A549 (cell line): ENCODE results near the gene PRKCE. TPM values are rescaled to one million over a fixed set of nuclear protein-coding genes. Genes with fewer than 3 reads are reported as not detected.

Experiments used
- ATAC-seq, 2 experiments: fragments of 200-7000 bp in 1 of 2; fragments of >200 bp in 1 of 2; cut with Nextera tagmentation in 1 of 2; cut with Tn5 transposase in 1 of 2; 3 replicates each; pipeline versions ENCODE4 v1.8.0 to v1.9.1; 2018 to 2020; ENCODE audit warnings: mild to moderate bottlenecking in 1 of 2, moderate library complexity in 1 of 2
- CTCF ChIA-PET: fragments of 300-600 bp; sonication (Branson Sonifier 250); formaldehyde crosslinking; extraction: SDS; loops from one replicate; lab custom pipeline; 2021; ENCODE audit warnings: antibody characterized with exemption, inconsistent platforms; lab: Yijun Ruan, JAX
- POLR2A ChIA-PET: fragments of 350-600 bp; formaldehyde crosslinking; extraction: SDS; loops from one replicate; lab custom pipeline; 2021; ENCODE audit warnings: antibody characterized with exemption, inconsistent platforms; lab: Yijun Ruan, JAX
- DNase-seq, 2 experiments: peaks; one replicate each; pipeline versions ENCODE4 v3.0.0 to v3.0.0-alpha.2; 2011 to 2016; ENCODE audit warnings: low read depth in 1 of 2, low spot score in 1 of 2
- FAIRE-seq: peaks from 2 replicates; lab custom pipeline; 2011; peaks lifted over from hg19 to GRCh38; lab: Jason Lieb, UNC
- H3K27ac ChIP-seq, 2 experiments: fragments of >200 bp; sonication (Bioruptor Twin); formaldehyde crosslinking; 3 replicates each; pipeline ENCODE4 v1.5.1; 2016 to 2017
- H3K4me1 ChIP-seq: fragments of >200 bp; sonication (Bioruptor Twin); formaldehyde crosslinking; 3 replicates; pipeline ENCODE4 v1.6.1; 2016
- H3K4me2 ChIP-seq: fragments of >200 bp; sonication (Bioruptor Twin); formaldehyde crosslinking; 3 replicates; pipeline ENCODE4 v1.6.1; 2016
- H3K4me3 ChIP-seq: fragments of >200 bp; sonication (Bioruptor Twin); formaldehyde crosslinking; 3 replicates; pipeline ENCODE4 v1.5.1; 2016
- H3K9me3 ChIP-seq: fragments of >200 bp; sonication (Bioruptor Twin); formaldehyde crosslinking; 3 replicates; pipeline ENCODE4 v1.6.1; 2016
- CBX2 ChIP-seq: fragments of 200-600 bp; sonication (generic); IDR thresholded peaks from 2 replicates; pipeline ENCODE4 v1.6.1; 2016; ENCODE audit warnings: low read depth, mild to moderate bottlenecking, borderline replicate concordance
- CBX8 ChIP-seq: fragments of 200-600 bp; sonication (generic); IDR thresholded peaks from 2 replicates; pipeline ENCODE4 v1.6.1; 2016
- CEBPB ChIP-seq, 2 experiments: fragments of >200 bp in 1 of 2; sonication (Bioruptor Twin) in 1 of 2; formaldehyde crosslinking in 1 of 2; IDR thresholded peaks; 2 replicates each; pipeline ENCODE4 v1.6.1; 2012 to 2016
- CHD4 ChIP-seq: fragments of 200-600 bp; sonication (generic); IDR thresholded peaks from 2 replicates; pipeline ENCODE4 v1.6.1; 2016; ENCODE audit warnings: antibody characterized with exemption, mild to moderate bottlenecking, borderline replicate concordance
- EHF ChIP-seq: fragments of 250-450 bp; sonication (Bioruptor Pico); IDR thresholded peaks from 2 replicates; pipeline ENCODE4 v1.5.0; 2020; ENCODE audit warnings: mild to moderate bottlenecking
- EP300 ChIP-seq, 2 experiments: fragments of >200 bp; sonication (Bioruptor Twin); formaldehyde crosslinking; IDR thresholded peaks; 2 replicates in 1 of 2; 3 replicates in 1 of 2; pipeline ENCODE4 v1.6.1; 2016 to 2017
- FOSB ChIP-seq: fragments of 250-450 bp; sonication (Bioruptor Pico); IDR thresholded peaks from 2 replicates; pipeline ENCODE4 v1.5.0; 2020; ENCODE audit warnings: mild to moderate bottlenecking, moderate library complexity
- FOXS1 ChIP-seq: fragments of 250-450 bp; sonication (Bioruptor Pico); IDR thresholded peaks from 2 replicates; pipeline ENCODE4 v1.5.0; 2020; ENCODE audit warnings: mild to moderate bottlenecking, moderate library complexity
- HOXB13 ChIP-seq: fragments of 250-450 bp; sonication (Bioruptor Pico); IDR thresholded peaks from 2 replicates; pipeline ENCODE4 v1.5.0; 2020; ENCODE audit warnings: low read depth, mild to moderate bottlenecking, moderate library complexity
- KDM5A ChIP-seq: fragments of 200-600 bp; sonication (generic); IDR thresholded peaks from 2 replicates; pipeline ENCODE4 v1.6.1; 2016; ENCODE audit warnings: antibody characterized with exemption, mild to moderate bottlenecking
- MYC ChIP-seq: IDR thresholded peaks from 2 replicates; pipeline ENCODE4 v1.6.1; 2012; ENCODE audit warnings: mild to moderate bottlenecking, inconsistent platforms, low read length, improper control_type of control experiment, borderline replicate concordance
- NFE2L2 ChIP-seq: fragments of 150-350 bp; conservative IDR thresholded peaks from 2 replicates; pipeline ENCODE4 v1.6.1; 2014; ENCODE audit warnings: low read length
- NR3C1 ChIP-seq: fragments of >200 bp; sonication (Bioruptor Twin); formaldehyde crosslinking; IDR thresholded peaks from 3 replicates; pipeline ENCODE4 v1.6.1; 2017
- PHF8 ChIP-seq: fragments of 200-600 bp; sonication (generic); IDR thresholded peaks from 2 replicates; pipeline ENCODE4 v1.6.1; 2016; ENCODE audit warnings: low read depth, mild to moderate bottlenecking, antibody characterized with exemption, moderate library complexity, borderline replicate concordance
- RARB ChIP-seq: fragments of 250-450 bp; sonication (Bioruptor Pico); IDR thresholded peaks from 2 replicates; pipeline ENCODE4 v1.8.0; 2021; ENCODE audit warnings: mild to moderate bottlenecking, moderate library complexity
- TFCP2L1 ChIP-seq: fragments of 250-450 bp; sonication (Bioruptor Pico); IDR thresholded peaks from 2 replicates; pipeline ENCODE4 v1.5.0; 2021; ENCODE audit warnings: mild to moderate bottlenecking
- ZC3H11A ChIP-seq: fragments of 450-650 bp; IDR thresholded peaks from 2 replicates; pipeline ENCODE4 v1.6.1; 2014; ENCODE audit warnings: antibody characterized with exemption, mild to moderate bottlenecking
- ZFP36 ChIP-seq: fragments of 450-650 bp; IDR thresholded peaks from 2 replicates; pipeline ENCODE4 v1.6.1; 2014; ENCODE audit warnings: borderline replicate concordance; ENCODE audit not compliant: partially characterized antibody
- ZNF302 ChIP-seq: fragments of 250-450 bp; sonication (Bioruptor Pico); IDR thresholded peaks from 2 replicates; pipeline ENCODE4 v1.9.0; 2021; ENCODE audit warnings: inconsistent platforms, mild to moderate bottlenecking, moderate library complexity
- WGBS: methylation state at CpG from one replicate; pipeline ENCODE4 v1.1.6; 2017; ENCODE audit errors: missing lambda C conversion rate; 5-methylcytosine and 5-hydroxymethylcytosine counted together
- polyA plus RNA-seq, 4 experiments: library from polyadenylated mRNA; depleted of rRNA in 3 of 4; stranded (reverse); fragments of >200 nt; fragmentation: RNase III in 1 of 4; extraction: RNeasy Plus Mini Kit Qiagen cat#74134 plus additional on column Dnase treatment in 1 of 4; gene quantifications; 2 replicates in 3 of 4; 3 replicates in 1 of 4; pipeline ENCODE4 v1.2.3, GENCODE V29; 2011 to 2017
- TF ChIP-seq, protein P1 (sequence below): fragments of >200 bp; sonication (Bioruptor Twin); formaldehyde crosslinking; IDR thresholded peaks from 2 replicates; pipeline ENCODE4 v1.6.1; 2016
- TF ChIP-seq, protein P2 (sequence below): fragments of 250-450 bp; sonication (Bioruptor Pico); IDR thresholded peaks from 2 replicates; pipeline ENCODE4 v1.5.0; 2020; ENCODE audit warnings: low read depth, mild to moderate bottlenecking, moderate library complexity
- TF ChIP-seq, protein P3 (sequence below): IDR thresholded peaks from 2 replicates; pipeline ENCODE4 v1.6.1; 2012
- TF ChIP-seq, protein P4 (sequence below): fragments of 200-600 bp; sonication (generic); IDR thresholded peaks from 2 replicates; pipeline ENCODE4 v1.6.1; 2016; ENCODE audit warnings: antibody characterized with exemption, mild to moderate bottlenecking, moderate library complexity
- TF ChIP-seq, protein P5 (sequence below): IDR thresholded peaks from 2 replicates; pipeline ENCODE4 v1.6.1; 2012; ENCODE audit warnings: low read depth, borderline replicate concordance

Gene PRKCE
- polyA plus RNA-seq, 2 of the 4 experiments (the other 2 are of a cell fraction): 11.5 to 12.0 TPM

GRCh38 chr2:45891719-45892424 lies 240.4 kb downstream of the PRKCE start (continued):
- TF ChIP-seq PHF8: no peak
- TF ChIP-seq, all 56 proteins: peak for 0

- FAIRE-seq (no peak), ATAC-seq (no peak), DNase-seq (no peak)
- H3K27ac ChIP-seq: no peak overlapping the region
- CTCF ChIA-PET: no interaction called here
- H3K4me1 ChIP-seq: no peaks in the 10 kb centered on the region
- H3K4me3 ChIP-seq: no peak overlapping the region
- no peak overlapping the region for H3K4me2 ChIP-seq
- POLR2A ChIA-PET: no interaction called here
- 70% methylated on average over 3 of the region's 3 CpGs for WGBS
- H3K9me3 ChIP-seq: no peaks in the 10 kb centered on the region
- TF ChIP-seq KDM5A (no peak), ZC3H11A (no peak), MYC (no peak)
- TF ChIP-seq, protein P1, sequence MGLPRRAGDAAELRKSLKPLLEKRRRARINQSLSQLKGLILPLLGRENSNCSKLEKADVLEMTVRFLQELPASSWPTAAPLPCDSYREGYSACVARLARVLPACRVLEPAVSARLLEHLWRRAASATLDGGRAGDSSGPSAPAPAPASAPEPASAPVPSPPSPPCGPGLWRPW: no peak
Measured at GRCh38 chr2:45892425-45892745, 240.9 kb downstream of the PRKCE start.

- Histone ChIP-seq H3K4me1 (no peaks in the 10 kb centered on the region), H3K9me3 (no peaks in the 10 kb centered on the region), H3K4me3 (no peak overlapping the region), H3K4me2 (no peak overlapping the region), H3K27ac (no peak overlapping the region)
- WGBS: 61% methylated on average over 7 of the region's 7 CpGs
- ChIA-PET CTCF (interaction anchor here (0.9 kb wide), 1 partner anchor 19 kb away, joined by 3 read pairs; no protein-coding TSS in a partner anchor), POLR2A (no interaction called here)
- ATAC-seq (no peak; a peak in 1 of 6 replicates), FAIRE-seq (no peak), DNase-seq (no peak)
- TF ChIP-seq NFE2L2 (no peak), ZFP36 (no peak), ZNF302 (CRISPR knock-in tag) (no peak), NR3C1 (no peak)
- TF ChIP-seq, protein P2, sequence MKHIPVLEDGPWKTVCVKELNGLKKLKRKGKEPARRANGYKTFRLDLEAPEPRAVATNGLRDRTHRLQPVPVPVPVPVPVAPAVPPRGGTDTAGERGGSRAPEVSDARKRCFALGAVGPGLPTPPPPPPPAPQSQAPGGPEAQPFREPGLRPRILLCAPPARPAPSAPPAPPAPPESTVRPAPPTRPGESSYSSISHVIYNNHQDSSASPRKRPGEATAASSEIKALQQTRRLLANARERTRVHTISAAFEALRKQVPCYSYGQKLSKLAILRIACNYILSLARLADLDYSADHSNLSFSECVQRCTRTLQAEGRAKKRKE (CRISPR knock-in tag): no peak
Measured at GRCh38 chr2:45892757-45893156, 241.3 kb downstream of the PRKCE start.

- no peaks in the 10 kb centered on the region for H3K9me3 ChIP-seq
- H3K4me1 ChIP-seq: no peaks in the 10 kb centered on the region
- POLR2A ChIA-PET: no interaction called here
- 87% methylated on average over 4 of the region's 4 CpGs for WGBS
- ATAC-seq (no peak), FAIRE-seq (no peak), DNase-seq (no peak)
- CTCF ChIA-PET: no interaction called here
- no peak for TF ChIP-seq CHD4
- TF ChIP-seq, protein P3, sequence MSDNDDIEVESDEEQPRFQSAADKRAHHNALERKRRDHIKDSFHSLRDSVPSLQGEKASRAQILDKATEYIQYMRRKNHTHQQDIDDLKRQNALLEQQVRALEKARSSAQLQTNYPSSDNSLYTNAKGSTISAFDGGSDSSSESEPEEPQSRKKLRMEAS: no peak
- no peak overlapping the region for H3K4me3 ChIP-seq
- H3K4me2 ChIP-seq: no peak overlapping the region
- no peak overlapping the region for H3K27ac ChIP-seq
Measured at GRCh38 chr2:45894211-45894610, 242.7 kb downstream of the PRKCE start.

- Histone ChIP-seq H3K27ac (no peak overlapping the region), H3K9me3 (no peaks in the 10 kb centered on the region), H3K4me1 (no peaks in the 10 kb centered on the region), H3K4me3 (no peak overlapping the region), H3K4me2 (no peak overlapping the region)
- TF ChIP-seq HOXB13 (CRISPR knock-in tag) (no peak), CEBPB (IDR thresholded peaks at IDR 0.05) (no peak), CBX2 (no peak), FOXS1 (CRISPR knock-in tag) (no peak), TFCP2L1 (CRISPR knock-in tag) (no peak), EP300 (IDR thresholded peaks at IDR 0.05) (no peak), EHF (CRISPR knock-in tag) (no peak), RARB (CRISPR knock-in tag) (no peak), KDM5A (no peak), CBX8 (no peak), FOSB (CRISPR knock-in tag) (no peak)
- TF ChIP-seq, protein P4, sequence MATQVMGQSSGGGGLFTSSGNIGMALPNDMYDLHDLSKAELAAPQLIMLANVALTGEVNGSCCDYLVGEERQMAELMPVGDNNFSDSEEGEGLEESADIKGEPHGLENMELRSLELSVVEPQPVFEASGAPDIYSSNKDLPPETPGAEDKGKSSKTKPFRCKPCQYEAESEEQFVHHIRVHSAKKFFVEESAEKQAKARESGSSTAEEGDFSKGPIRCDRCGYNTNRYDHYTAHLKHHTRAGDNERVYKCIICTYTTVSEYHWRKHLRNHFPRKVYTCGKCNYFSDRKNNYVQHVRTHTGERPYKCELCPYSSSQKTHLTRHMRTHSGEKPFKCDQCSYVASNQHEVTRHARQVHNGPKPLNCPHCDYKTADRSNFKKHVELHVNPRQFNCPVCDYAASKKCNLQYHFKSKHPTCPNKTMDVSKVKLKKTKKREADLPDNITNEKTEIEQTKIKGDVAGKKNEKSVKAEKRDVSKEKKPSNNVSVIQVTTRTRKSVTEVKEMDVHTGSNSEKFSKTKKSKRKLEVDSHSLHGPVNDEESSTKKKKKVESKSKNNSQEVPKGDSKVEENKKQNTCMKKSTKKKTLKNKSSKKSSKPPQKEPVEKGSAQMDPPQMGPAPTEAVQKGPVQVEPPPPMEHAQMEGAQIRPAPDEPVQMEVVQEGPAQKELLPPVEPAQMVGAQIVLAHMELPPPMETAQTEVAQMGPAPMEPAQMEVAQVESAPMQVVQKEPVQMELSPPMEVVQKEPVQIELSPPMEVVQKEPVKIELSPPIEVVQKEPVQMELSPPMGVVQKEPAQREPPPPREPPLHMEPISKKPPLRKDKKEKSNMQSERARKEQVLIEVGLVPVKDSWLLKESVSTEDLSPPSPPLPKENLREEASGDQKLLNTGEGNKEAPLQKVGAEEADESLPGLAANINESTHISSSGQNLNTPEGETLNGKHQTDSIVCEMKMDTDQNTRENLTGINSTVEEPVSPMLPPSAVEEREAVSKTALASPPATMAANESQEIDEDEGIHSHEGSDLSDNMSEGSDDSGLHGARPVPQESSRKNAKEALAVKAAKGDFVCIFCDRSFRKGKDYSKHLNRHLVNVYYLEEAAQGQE: no peak
- TF ChIP-seq, protein P5, sequence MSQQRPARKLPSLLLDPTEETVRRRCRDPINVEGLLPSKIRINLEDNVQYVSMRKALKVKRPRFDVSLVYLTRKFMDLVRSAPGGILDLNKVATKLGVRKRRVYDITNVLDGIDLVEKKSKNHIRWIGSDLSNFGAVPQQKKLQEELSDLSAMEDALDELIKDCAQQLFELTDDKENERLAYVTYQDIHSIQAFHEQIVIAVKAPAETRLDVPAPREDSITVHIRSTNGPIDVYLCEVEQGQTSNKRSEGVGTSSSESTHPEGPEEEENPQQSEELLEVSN: no peak
- FAIRE-seq (no peak), ATAC-seq (no peak), DNase-seq (no peak)
- CTCF ChIA-PET: no interaction called here
- POLR2A ChIA-PET: no interaction called here
- 91% methylated on average over 8 of the region's 8 CpGs for WGBS
Measured at GRCh38 chr2:45895241-45895861, 243.9 kb downstream of the PRKCE start.
